ENCODE results near the gene MRTFA.

Gene MRTFA

GRCh38 chr22:40482886-40483285, 153.6 kb downstream of the MRTFA start:
- DNase-seq (ENCODE audit: low read depth) = no peak
- H3K4me3 ChIP-seq (ENCODE audit: low read depth, low read length) = no peak overlapping the region

GRCh38 chr22:40482391-40482790, 154.1 kb downstream of the MRTFA start:
- no peak overlapping the region for H3K4me3 ChIP-seq (ENCODE audit: low read depth, low read length)
- DNase-seq (ENCODE audit: low read depth) = no peak

GRCh38 chr22:40480996-40481395, 155.5 kb downstream of the MRTFA start:
- no peak overlapping the region for H3K4me3 ChIP-seq (ENCODE audit: low read depth, low read length)
- no peak for DNase-seq (ENCODE audit: low read depth)

- DNase-seq (ENCODE audit: low read depth) = no peak
- H3K4me3 ChIP-seq (ENCODE audit: low read depth, low read length) = no peak overlapping the region
Measured at GRCh38 chr22:40479887-40480538, 156.5 kb downstream of the MRTFA start.

GRCh38 chr22:40479126-40479800, 157.3 kb downstream of the MRTFA start:
- no peak overlapping the region for H3K4me3 ChIP-seq (ENCODE audit: low read depth, low read length)

GRCh38 chr22:40478338-40479125, 158.0 kb downstream of the MRTFA start:
- no peak for DNase-seq (ENCODE audit: low read depth)
- H3K4me3 ChIP-seq (ENCODE audit: low read depth, low read length) = no peak overlapping the region

More at GRCh38 chr22:40479126-40479800, 157.3 kb downstream of the MRTFA start:
- no peak for DNase-seq (ENCODE audit: low read depth)

- DNase-seq (ENCODE audit: low read depth) = no peak
- no peak overlapping the region for H3K4me3 ChIP-seq (ENCODE audit: low read depth, low read length)
Measured at GRCh38 chr22:40477683-40478337, 158.7 kb downstream of the MRTFA start.

- no peak for DNase-seq (ENCODE audit: low read depth)
- H3K4me3 ChIP-seq (ENCODE audit: low read depth, low read length) = no peak overlapping the region
Measured at GRCh38 chr22:40476341-40476740, 160.2 kb downstream of the MRTFA start.

- DNase-seq (ENCODE audit: low read depth) = no peak
- H3K4me3 ChIP-seq (ENCODE audit: low read depth, low read length) = no peak overlapping the region
Measured at GRCh38 chr22:40473703-40474102, 162.8 kb downstream of the MRTFA start.

- no peak for DNase-seq (ENCODE audit: low read depth)
- no peak overlapping the region for H3K4me3 ChIP-seq (ENCODE audit: low read depth, low read length)
Measured at GRCh38 chr22:40472579-40472978, 163.9 kb downstream of the MRTFA start.

GRCh38 chr22:40472051-40472450, 164.5 kb downstream of the MRTFA start:
- no peak overlapping the region for H3K4me3 ChIP-seq (ENCODE audit: low read depth, low read length)
- no peak for DNase-seq (ENCODE audit: low read depth)

- no peak overlapping the region for H3K4me3 ChIP-seq (ENCODE audit: low read depth, low read length)
- DNase-seq (ENCODE audit: low read depth) = no peak
Measured at GRCh38 chr22:40469181-40469580, 167.3 kb downstream of the MRTFA start.

GRCh38 chr22:40468616-40469015, 167.9 kb downstream of the MRTFA start:
- no peak for DNase-seq (ENCODE audit: low read depth)
- H3K4me3 ChIP-seq (ENCODE audit: low read depth, low read length) = no peak overlapping the region

- no peak for DNase-seq (ENCODE audit: low read depth)
- no peak overlapping the region for H3K4me3 ChIP-seq (ENCODE audit: low read depth, low read length)
Measured at GRCh38 chr22:40466976-40467375, 169.5 kb downstream of the MRTFA start.

- no peak for DNase-seq (ENCODE audit: low read depth)
Measured at GRCh38 chr22:40463683-40464082, 172.8 kb downstream of the MRTFA start.

GRCh38 chr22:40463017-40463631, 173.4 kb downstream of the MRTFA start:
- DNase-seq (ENCODE audit: low read depth) = no peak
- no peak overlapping the region for H3K4me3 ChIP-seq (ENCODE audit: low read depth, low read length)

More at GRCh38 chr22:40463683-40464082, 172.8 kb downstream of the MRTFA start:
- no peak overlapping the region for H3K4me3 ChIP-seq (ENCODE audit: low read depth, low read length)

- no peak for DNase-seq (ENCODE audit: low read depth)
- no peak overlapping the region for H3K4me3 ChIP-seq (ENCODE audit: low read depth, low read length)
Measured at GRCh38 chr22:40462195-40462984, 174.1 kb downstream of the MRTFA start.

- no peak for DNase-seq (ENCODE audit: low read depth)
- H3K4me3 ChIP-seq (ENCODE audit: low read depth, low read length) = no peak overlapping the region
Measured at GRCh38 chr22:40453671-40454070, 182.8 kb downstream of the MRTFA start.

Data from skeletal muscle cell (primary cell).